ENCODE measurements around the gene MAMLD1. TPM values are rescaled to one million over a fixed set of nuclear protein-coding genes. Genes with fewer than 3 reads are reported as not detected.

Gene MAMLD1
- total RNA-seq, 2 donors from 2014 or later = 2.7 to 3.4 TPM

DNA sequence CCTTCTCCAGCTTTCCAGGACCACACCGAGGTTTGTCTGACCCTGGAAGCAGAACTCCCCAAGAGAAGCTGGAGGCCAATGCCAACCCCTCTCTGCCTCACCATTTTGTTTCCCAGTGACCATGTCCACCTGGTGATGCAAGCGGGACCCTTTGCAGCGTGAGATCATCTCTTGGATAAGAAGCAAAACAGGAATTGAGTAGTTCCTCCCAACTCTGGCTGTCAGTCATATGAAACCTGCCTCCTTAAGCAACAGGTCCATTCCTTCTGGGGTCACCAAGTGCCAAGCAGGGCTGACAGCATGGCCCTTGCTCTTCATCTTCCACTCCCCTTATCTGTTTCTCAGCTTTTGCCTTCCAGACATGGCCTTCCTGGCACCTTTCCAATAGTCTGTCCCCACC lies 164.0 kb downstream of the MAMLD1 start:
- Mint-ChIP-seq H3K4me1 (ENCODE audit: low read depth) (no peaks in the 10 kb centered on the region), H3K36me3 (ENCODE audit: insufficient read depth in 2 of 2) (no peaks in the 10 kb centered on the region), H3K9me3 (no peaks in the 10 kb centered on the region), H3K4me3 (no peak overlapping the region), H3K27me3 (ENCODE audit: low read depth) (peaks cover 29% of the 10 kb centered on the region), H3K27ac (no peak overlapping the region)
- ATAC-seq (replicated peaks in 1 of 2) = no peak
- DNase-seq = no peak

DNA sequence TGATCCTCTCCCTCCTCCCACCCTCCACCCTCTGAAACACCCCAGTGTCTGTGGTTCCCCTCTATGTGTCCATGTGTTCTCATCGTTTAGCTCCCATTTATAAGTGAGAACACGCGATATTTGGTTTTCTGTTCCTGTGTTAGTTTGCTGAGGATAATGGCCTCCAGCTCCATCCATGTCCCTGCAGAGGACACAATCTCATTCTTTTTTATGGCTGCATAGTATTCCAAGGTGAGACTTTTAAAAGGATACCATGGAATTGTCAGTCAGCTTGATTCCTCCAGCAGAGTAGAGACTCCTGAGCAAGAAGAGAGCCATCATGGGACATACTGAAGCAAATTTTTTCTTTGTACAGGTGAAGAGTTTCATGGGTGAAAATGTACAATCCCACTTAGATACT lies 166.5 kb downstream of the MAMLD1 start:
- H3K4me3 Mint-ChIP-seq = no peak overlapping the region
- ATAC-seq (replicated peaks in 1 of 2) (no peak), DNase-seq (no peak)
- peaks cover 2 to 5% of the 10 kb centered on the region in 2 donors for H3K36me3 Mint-ChIP-seq (ENCODE audit: insufficient read depth in 2 of 2)
- no peak overlapping the region for H3K27ac Mint-ChIP-seq
- no peaks in the 10 kb centered on the region for H3K4me1 Mint-ChIP-seq (ENCODE audit: low read depth)
- H3K9me3 Mint-ChIP-seq = peaks cover 4 to 9% of the 10 kb centered on the region in 2 donors
- H3K27me3 Mint-ChIP-seq (ENCODE audit: low read depth) = peaks cover 13% of the 10 kb centered on the region

DNA sequence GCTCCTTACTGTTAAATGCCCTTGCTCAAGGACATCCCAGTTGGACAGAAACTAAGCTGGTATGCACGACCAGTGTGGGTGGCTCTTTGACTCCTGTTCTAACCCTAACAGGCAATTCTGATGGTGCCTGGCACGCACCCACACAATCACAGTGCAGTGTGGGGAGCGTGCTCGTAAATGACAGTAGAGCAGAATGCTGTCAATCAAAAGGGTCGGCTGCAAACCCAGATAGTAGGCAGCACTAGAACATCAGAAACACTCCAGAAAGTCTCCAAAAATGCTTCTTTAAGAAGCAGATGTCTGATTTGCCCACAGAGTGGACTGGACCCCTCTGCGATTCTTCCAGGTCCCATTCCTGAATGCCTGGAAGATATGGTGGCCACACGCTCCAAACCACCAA lies 167.7 kb downstream of the MAMLD1 start:
- H3K9me3 Mint-ChIP-seq = peaks cover 4 to 13% of the 10 kb centered on the region in 2 donors
- H3K27me3 Mint-ChIP-seq (ENCODE audit: low read depth) = peaks cover 13% of the 10 kb centered on the region

DNA sequence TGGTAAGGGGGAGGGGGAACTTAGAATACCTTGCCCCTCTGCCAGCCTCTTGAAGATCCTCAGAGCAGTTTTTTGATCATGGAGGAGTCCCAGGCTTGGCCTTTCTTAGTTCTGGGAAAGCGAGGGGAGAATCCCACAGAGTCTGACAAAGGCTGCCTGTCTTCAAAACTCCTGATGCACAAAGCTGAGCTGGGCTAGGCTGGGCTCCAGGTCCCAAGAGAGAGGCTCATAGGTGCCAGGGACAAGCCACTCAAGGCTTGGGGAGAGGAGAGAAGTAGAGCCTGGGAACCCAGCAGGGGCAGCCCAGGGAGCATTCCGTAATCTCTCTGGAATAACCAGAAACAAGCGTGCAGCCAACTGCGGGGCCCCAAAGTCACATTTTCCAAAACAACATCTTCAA lies 168.3 kb downstream of the MAMLD1 start:
- H3K4me3 Mint-ChIP-seq = no peak overlapping the region
- no peak overlapping the region for H3K27ac Mint-ChIP-seq

More for the DNA sequence above, 167.7 kb downstream of the MAMLD1 start:
- Mint-ChIP-seq H3K4me1 (ENCODE audit: low read depth) (no peaks in the 10 kb centered on the region), H3K36me3 (ENCODE audit: insufficient read depth in 2 of 2) (peaks cover 2 to 5% of the 10 kb centered on the region in 2 donors), H3K27ac (no peak overlapping the region), H3K4me3 (no peak overlapping the region)
- no peak for ATAC-seq (replicated peaks in 1 of 2)
- no peak for DNase-seq

DNA sequence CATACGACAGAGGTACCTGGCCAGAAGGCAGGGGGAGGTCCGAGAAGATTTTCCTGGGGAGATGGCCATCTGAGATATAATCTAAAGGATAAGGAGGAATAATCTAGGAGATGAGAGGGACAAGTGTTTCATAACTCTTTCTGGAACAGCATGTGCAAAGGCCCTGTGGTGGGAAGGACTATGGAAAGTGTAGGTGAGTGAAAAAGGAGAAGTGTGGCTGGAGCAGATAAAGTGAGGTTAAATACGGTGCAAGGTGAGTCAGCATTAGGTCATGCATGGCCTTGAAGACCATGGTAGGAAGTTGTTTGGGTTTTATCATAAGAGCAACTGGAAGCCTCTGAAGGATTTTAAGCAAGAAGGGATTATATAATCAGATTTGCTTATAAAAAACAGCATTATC lies 170.7 kb downstream of the MAMLD1 start:
- ATAC-seq (replicated peaks in 1 of 2) (no peak), DNase-seq (no peak)
- no peaks in the 10 kb centered on the region for H3K27me3 Mint-ChIP-seq (ENCODE audit: low read depth)
- no peaks in the 10 kb centered on the region for H3K4me1 Mint-ChIP-seq (ENCODE audit: low read depth)
- peaks cover 5 to 14% of the 10 kb centered on the region in 2 donors for H3K9me3 Mint-ChIP-seq
- peaks cover 4 to 5% of the 10 kb centered on the region in 2 donors for H3K36me3 Mint-ChIP-seq (ENCODE audit: insufficient read depth in 2 of 2)
- no peak overlapping the region for H3K4me3 Mint-ChIP-seq
- H3K27ac Mint-ChIP-seq = no peak overlapping the region

More for the DNA sequence above, 168.3 kb downstream of the MAMLD1 start:
- H3K36me3 Mint-ChIP-seq (ENCODE audit: insufficient read depth in 2 of 2) = peaks cover 4 to 5% of the 10 kb centered on the region in 2 donors
- H3K4me1 Mint-ChIP-seq (ENCODE audit: low read depth) = no peaks in the 10 kb centered on the region
- H3K27me3 Mint-ChIP-seq (ENCODE audit: low read depth) = peaks cover 7% of the 10 kb centered on the region
- DNase-seq = no peak
- ATAC-seq (replicated peaks in 1 of 2) = no peak
- peaks cover 5 to 14% of the 10 kb centered on the region in 2 donors for H3K9me3 Mint-ChIP-seq

DNA sequence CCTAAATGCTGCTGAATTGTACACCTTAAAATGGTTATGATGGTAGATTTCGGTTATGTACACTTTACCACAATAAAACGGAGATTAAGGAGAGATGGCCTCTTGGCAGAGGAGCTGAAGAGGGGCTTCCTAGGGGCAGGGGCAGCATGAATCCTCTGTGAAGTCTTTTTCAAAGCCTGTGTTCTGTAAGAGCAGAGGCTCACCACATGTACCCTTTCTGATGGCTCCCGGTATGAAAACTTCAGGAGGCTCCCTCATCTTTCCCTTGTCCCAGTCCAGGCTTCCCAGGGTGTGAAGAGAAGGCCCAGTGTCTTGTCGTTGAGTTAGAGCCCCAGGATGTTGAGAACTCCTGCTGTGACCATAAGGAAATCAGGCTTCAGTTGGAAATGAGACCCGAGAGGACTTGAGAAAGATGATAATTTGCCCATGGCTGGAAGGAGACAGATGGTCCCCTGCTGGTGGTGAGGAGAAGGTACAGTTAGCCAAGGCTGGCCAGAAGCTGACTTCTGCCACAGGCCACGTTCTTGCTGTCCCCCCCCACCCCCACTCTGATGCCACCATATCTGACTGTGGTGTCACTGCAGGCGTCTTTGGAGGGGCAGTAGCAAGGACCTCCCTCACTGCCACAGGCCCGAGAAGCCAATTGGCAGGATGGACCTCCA lies 173.5 kb downstream of the MAMLD1 start:
- no peaks in the 10 kb centered on the region for H3K27me3 Mint-ChIP-seq (ENCODE audit: low read depth)
- H3K27ac Mint-ChIP-seq = no peak overlapping the region
- H3K4me1 Mint-ChIP-seq (ENCODE audit: low read depth) = no peaks in the 10 kb centered on the region
- ATAC-seq (replicated peaks in 1 of 2) = no peak
- peaks cover 4 to 5% of the 10 kb centered on the region in 2 donors for H3K36me3 Mint-ChIP-seq (ENCODE audit: insufficient read depth in 2 of 2)
- no peak for DNase-seq
- H3K9me3 Mint-ChIP-seq = peaks cover 5 to 14% of the 10 kb centered on the region in 2 donors
- H3K4me3 Mint-ChIP-seq = no peak overlapping the region

DNA sequence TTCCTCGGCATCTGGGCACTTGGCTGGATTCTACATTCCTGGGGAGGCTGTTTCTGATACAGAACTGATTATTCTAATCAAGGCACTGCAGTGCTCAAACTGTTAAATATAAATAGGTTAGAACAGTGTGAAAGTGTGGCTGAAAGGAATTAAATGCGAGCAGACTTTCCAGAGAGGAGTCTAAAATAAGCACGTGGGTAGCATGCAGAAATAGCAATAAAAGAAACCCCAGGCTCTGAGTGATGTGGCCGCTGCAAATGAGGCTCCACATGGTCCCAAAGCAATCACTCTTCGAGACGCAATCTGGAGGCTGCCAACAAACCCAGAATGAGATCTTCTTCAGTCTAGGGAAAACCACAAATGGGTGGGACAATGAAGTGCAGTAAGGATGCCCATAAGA lies 174.7 kb downstream of the MAMLD1 start:
- Mint-ChIP-seq H3K36me3 (ENCODE audit: insufficient read depth in 2 of 2) (peaks cover 4 to 5% of the 10 kb centered on the region in 2 donors), H3K27me3 (ENCODE audit: low read depth) (no peaks in the 10 kb centered on the region), H3K9me3 (peaks cover 5 to 14% of the 10 kb centered on the region in 2 donors), H3K4me1 (ENCODE audit: low read depth) (no peaks in the 10 kb centered on the region), H3K27ac (no peak overlapping the region), H3K4me3 (no peak overlapping the region)
- DNase-seq (no peak), ATAC-seq (replicated peaks in 1 of 2) (no peak)

DNA sequence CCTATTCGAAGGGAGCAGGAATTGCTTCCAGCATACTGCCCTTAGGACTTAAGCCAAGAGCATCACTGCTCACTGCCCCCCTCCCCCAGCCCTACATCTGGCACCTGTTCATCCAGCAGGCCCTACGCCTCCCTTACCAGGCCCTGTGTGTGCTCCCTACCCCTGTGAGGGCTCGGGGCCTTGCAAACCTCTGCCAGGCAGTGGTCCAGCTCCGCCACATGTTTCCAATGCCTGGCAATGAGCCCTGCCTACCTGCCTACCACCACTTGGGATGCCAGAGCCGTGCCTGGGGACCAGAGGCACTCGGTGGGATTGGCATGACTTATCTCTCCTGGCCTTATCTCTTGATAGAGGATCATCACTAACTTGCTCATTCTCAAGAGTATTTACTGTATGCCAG lies 177.8 kb downstream of the MAMLD1 start:
- Mint-ChIP-seq H3K4me1 (ENCODE audit: low read depth) (peaks cover 11% of the 10 kb centered on the region), H3K9me3 (peaks cover 2% of the 10 kb centered on the region in 2 donors), H3K36me3 (ENCODE audit: insufficient read depth in 2 of 2) (peaks cover 0 to 2% of the 10 kb centered on the region in 2 donors), H3K4me3 (no peak overlapping the region), H3K27me3 (ENCODE audit: low read depth) (no peaks in the 10 kb centered on the region), H3K27ac (no peak overlapping the region)
- no peak for DNase-seq
- no peak for ATAC-seq (replicated peaks in 1 of 2)

DNA sequence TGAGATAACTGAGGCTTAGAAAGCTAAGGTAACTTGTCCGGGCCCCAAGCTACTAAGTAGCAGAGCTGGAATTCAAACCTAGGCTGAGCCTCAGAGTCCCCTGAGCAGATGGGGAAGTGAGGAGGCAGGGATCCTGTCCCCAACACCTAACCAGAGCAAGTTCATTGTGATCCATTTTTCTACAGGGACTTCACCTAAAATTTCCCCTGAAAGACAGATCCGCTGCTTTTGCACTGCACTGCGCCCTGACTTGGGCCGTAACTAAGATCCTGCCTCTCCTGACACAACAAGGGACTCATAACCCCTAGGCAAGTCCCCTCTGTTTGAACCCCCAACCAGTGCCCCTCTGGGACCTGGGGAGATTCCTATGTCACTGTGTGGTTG lies 179.7 kb downstream of the MAMLD1 start:
- Mint-ChIP-seq H3K9me3 (no peaks in the 10 kb centered on the region), H3K4me3 (no peak overlapping the region), H3K36me3 (ENCODE audit: insufficient read depth in 2 of 2) (no peaks in the 10 kb centered on the region), H3K4me1 (ENCODE audit: low read depth) (peaks cover 24% of the 10 kb centered on the region), H3K27ac (no peak overlapping the region), H3K27me3 (ENCODE audit: low read depth) (no peaks in the 10 kb centered on the region)
- DNase-seq (no peak), ATAC-seq (replicated peaks in 1 of 2) (no peak)

DNA sequence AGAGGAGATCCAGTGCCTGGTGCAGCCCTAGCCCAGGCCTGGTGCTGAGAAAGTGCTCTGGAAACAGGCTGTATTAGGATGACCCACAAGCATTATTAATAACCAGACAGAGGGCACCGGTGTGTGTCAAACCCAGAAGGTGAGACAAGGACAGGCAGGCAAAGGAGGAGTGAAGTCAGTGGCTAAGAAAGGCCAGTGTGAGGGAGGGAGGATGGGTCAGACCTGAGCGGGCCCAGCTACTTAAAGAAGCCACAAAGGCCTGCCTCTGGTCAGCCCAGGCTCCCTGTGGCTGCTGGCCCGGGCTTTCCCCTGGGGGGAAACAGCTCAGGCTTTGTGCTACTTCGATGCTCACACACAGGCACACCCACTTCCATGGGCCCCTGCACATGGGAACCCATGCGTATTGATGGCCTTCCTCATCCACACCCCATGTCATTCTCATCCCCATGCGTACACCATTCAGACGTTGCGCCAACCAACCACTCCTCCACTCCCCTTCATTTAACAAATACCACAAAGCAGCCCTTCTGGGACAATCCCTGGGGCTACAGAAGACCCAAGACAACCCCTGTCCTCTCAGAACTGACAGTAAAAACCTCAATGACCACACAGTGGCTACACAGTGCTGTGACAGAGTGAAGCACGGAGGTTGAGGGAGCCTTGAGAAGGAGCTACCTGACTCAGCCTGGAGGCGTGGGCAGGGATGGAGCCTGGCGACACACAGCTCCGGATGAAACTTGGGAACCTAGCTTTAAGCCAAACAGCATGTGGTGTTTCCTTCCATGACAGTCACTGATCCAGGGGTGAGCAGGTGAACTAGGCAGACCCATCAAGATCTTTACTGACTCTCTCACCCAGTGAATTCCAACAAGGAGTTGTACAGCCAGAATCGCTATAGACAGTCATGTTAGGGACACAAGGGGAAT lies 180.4 kb downstream of the MAMLD1 start:
- no peak for DNase-seq
- peaks cover 30% of the 10 kb centered on the region for H3K4me1 Mint-ChIP-seq (ENCODE audit: low read depth)
- H3K9me3 Mint-ChIP-seq = no peaks in the 10 kb centered on the region
- H3K36me3 Mint-ChIP-seq (ENCODE audit: insufficient read depth in 2 of 2) = no peaks in the 10 kb centered on the region
- ATAC-seq (replicated peaks in 1 of 2) = peak; percentile 18
- no peaks in the 10 kb centered on the region for H3K27me3 Mint-ChIP-seq (ENCODE audit: low read depth)
- no peak overlapping the region for H3K4me3 Mint-ChIP-seq
- H3K27ac Mint-ChIP-seq = no peak overlapping the region

DNA sequence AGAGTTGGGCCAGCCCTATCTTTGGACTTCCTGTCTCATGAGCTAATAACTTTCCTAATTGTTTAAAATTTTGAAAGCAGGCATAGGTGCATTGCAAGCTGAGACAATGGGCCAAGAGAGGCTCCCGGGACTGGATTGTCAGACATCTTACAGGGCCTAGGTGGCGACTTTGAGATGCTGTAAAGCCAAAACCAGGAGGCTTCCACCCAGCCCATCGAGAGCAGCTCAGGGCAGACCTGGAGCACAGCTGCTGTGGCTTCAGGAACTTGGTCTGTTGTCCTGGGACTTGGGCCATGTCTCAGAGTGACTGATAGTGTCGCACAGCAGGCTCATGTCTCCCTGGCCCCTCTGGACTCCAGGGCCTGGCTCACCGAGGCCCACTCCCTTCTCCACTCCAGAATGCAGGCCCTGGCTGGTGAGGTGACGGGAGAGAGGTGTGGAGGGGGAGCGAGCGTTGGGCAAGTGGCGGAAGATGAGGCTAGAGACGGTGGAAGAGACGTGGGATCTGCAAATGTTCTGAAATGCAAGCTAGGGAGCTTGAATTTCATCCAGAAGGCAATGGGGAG lies 181.2 kb downstream of the MAMLD1 start:
- Mint-ChIP-seq H3K27ac (no peak overlapping the region), H3K9me3 (no peaks in the 10 kb centered on the region), H3K27me3 (ENCODE audit: low read depth) (peaks cover 7% of the 10 kb centered on the region), H3K4me1 (ENCODE audit: low read depth) (peaks cover 38% of the 10 kb centered on the region), H3K36me3 (ENCODE audit: insufficient read depth in 2 of 2) (no peaks in the 10 kb centered on the region), H3K4me3 (no peak overlapping the region)
- peak in 1 of 2 donors; percentile 15 for DNase-seq
- no peak for ATAC-seq (replicated peaks in 1 of 2)

DNA sequence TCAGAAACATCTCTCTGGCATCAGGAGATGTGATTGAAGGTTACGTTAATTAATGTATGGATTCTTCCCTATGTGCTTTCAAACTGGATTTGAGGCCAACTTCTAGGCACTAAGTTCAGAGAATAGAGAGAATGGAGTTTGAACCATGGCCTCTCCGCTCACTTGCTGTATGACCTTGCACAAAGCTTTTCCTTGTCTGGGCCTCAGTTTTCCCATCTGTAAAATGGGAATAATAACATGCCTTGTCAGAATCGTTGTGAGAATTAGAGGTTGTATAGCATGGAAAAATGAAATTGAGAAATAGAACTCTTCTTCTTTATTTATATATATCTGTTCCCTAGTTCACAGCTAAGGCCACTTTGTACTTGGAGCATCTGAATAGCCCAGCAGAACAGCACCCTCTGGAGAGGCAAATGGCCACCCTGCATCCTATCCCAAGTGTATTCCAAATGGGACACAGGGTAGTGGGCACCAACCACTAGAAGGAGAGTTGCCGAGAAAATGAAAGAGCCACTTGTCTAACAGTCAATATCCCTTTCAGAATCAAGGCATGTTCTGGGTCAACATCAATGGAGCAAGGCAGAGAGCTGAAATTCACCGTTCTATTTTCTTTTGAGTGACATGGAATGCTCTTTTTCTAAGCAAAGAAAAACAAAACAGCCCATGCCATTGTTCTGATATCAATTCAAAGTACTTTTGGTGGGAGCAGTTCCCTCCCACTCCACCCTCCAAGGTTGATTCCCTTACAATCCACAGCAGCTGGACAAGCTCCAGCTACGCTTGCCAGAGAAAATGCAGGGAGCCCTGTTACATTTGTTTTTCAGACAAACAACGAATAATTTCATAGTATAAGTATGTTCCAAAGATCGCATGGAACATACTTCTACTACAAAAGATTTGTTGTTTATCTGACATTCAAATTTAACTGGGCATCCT lies 182.0 kb downstream of the MAMLD1 start:
- H3K4me3 Mint-ChIP-seq = no peak overlapping the region
- peaks cover 12% of the 10 kb centered on the region for H3K27me3 Mint-ChIP-seq (ENCODE audit: low read depth)
- H3K4me1 Mint-ChIP-seq (ENCODE audit: low read depth) = peaks cover 39% of the 10 kb centered on the region
- H3K36me3 Mint-ChIP-seq (ENCODE audit: insufficient read depth in 2 of 2) = no peaks in the 10 kb centered on the region
- H3K27ac Mint-ChIP-seq = no peak overlapping the region
- no peak for DNase-seq
- H3K9me3 Mint-ChIP-seq = no peaks in the 10 kb centered on the region
- no peak for ATAC-seq (replicated peaks in 1 of 2)

Measured in activated T-cell treated with anti-CD3 and anti-CD28 coated beads, Interleukin-2, amount 50 U/mL, for 72 hours (primary cell).